ENCODE measurements around the gene MIB2. TPM values are rescaled to one million over a fixed set of nuclear protein-coding genes. Genes with fewer than 3 reads are reported as not detected.

Gene MIB2
- total RNA-seq, 1 donor from 2014 or later, result 49.6 TPM

DNA sequence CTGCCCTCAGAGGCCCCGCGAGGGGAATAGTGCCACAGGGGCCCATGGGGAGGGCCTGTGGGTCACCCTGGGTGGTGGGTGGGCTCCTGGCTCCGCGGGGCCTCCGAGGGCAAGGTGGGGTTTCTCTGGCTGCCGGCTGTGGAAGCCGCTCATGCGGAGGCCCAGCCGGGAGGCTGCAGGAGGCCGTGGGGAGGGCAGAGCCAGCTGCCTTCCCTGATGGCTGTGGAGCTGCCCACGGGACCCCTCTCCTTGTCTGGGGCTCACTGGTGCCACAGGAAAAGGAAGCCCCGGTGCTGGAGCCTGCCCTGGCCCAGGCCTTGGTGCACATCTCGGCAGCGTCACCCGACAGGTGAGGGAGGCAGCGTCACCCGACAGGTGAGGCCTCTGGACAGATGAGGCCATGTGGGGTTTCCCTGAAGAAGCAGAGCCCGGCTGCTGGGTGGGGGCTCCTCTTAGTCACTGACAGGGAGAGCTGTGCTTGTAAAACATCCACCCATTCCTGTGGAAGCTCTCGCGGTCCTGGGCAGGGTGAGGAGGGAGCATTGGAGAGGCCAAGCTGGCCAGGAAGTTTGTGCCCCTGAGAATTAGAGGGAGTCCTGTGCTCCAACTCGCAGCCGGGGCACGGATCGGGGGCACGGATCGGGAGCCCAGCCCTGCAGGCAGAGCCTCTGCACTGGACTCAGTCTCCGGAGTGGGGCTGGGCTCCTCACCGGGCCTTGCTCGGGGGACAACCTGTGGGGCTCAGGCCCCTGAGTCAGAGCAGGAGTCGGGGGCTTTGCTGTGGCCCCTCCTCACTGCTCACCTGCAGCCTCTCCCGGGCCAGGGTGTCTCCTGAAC is 6.1 kb downstream of the MIB2 start:
- Histone ChIP-seq H3K4me1 (ENCODE audit: control insufficient read depth in 3 of 3, insufficient read depth in 3 of 3, low read length in 3 of 3) (peaks cover 59 to 79% (median 77%) of the 10 kb centered on the region in 3 donors), H3K9me3 (ENCODE audit: control insufficient read depth in 3 of 3, low read length in 3 of 3) (no peaks in the 10 kb centered on the region)

DNA sequence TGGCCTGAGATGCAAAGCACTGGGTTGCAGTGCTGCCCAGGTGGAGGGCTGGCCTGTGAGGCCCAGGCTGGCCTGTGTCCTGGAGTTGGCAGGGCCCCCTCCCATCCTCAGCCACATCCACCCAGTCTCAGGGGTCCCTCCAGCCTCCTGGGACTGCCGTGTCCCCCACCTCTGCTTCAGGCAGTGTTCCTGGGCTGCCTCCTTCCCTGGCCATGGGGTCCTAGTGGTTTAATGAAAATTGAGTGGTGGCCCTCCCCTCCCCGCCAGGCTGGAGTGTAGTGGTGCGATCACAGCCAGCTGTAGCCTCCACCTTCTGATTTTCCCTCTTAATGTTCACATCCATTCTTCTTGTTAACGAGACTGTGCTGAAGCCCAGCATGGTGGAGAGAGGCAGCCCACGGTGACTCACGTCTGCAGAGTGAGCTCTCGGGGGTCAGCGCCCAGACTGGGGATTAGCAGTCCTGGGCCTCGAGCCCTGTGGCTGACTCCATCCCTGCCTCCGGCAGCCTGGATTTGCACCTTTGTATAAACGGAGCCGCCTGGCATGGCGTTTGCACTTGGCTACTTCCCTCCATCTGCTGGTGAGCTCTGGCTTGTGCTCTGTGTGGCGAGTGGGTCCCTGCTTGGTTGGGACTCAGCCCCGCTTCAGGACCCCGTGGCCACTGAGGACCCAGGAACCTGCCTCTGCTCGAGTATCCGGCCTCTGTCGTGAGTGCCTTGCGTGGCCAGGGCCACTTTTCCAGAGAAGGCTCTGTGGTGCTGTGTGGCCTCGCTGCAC is 6.9 kb downstream of the MIB2 start:
- no peaks in the 10 kb centered on the region for H3K27me3 ChIP-seq (ENCODE audit: control insufficient read depth in 3 of 3, insufficient read depth in 3 of 3, low read length in 3 of 3)
- peak overlapping the region; percentile 90 for H3K27ac ChIP-seq (ENCODE audit: low read depth, low read length)
- H3K9me3 ChIP-seq (ENCODE audit: control insufficient read depth in 3 of 3, low read length in 3 of 3), result no peaks in the 10 kb centered on the region
- peak overlapping the region in 2 of 3 donors; percentile 25 to 61 for H3K4me3 ChIP-seq (ENCODE audit: low read length in 3 of 3)
- H3K4me1 ChIP-seq (ENCODE audit: control insufficient read depth in 3 of 3, insufficient read depth in 3 of 3, low read length in 3 of 3), result peaks cover 51 to 71% (median 69%) of the 10 kb centered on the region in 3 donors
- peak overlapping the region; percentile 45 to 85 (median 65) for H3K9ac ChIP-seq (ENCODE audit: low read depth in 1 of 3, low read length in 3 of 3)
- peaks cover 24 to 33% (median 26%) of the 10 kb centered on the region in 3 donors for H3K36me3 ChIP-seq (ENCODE audit: control insufficient read depth in 3 of 3, insufficient read depth in 3 of 3, low read length in 3 of 3)

More for the DNA sequence above, 6.1 kb downstream of the MIB2 start:
- Histone ChIP-seq H3K36me3 (ENCODE audit: control insufficient read depth in 3 of 3, insufficient read depth in 3 of 3, low read length in 3 of 3) (peaks cover 20 to 30% (median 28%) of the 10 kb centered on the region in 3 donors), H3K27ac (ENCODE audit: low read depth, low read length) (peak overlapping the region; percentile 90), H3K9ac (ENCODE audit: low read depth in 1 of 3, low read length in 3 of 3) (peak overlapping the region; percentile 50 to 85 (median 65)), H3K27me3 (ENCODE audit: control insufficient read depth in 3 of 3, insufficient read depth in 3 of 3, low read length in 3 of 3) (no peaks in the 10 kb centered on the region), H3K4me3 (ENCODE audit: low read length in 3 of 3) (peak overlapping the region in 1 of 3 donors; percentile 56)

DNA sequence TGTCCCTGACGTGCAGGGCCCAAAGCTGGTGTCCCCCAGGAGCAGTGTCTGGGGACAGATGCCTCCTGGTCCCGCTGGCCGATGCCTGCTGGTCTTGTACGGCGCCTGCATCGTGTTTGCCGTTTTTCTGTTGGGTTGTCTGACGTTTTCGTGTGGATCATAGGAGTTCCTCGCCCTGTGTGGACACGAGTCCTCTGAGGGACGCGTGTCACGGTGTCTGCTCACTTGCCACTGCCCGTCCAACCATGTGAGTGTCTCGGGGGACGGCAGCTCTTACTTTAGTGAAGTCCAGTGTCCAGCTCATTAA is 7.4 kb downstream of the MIB2 start:
- Histone ChIP-seq H3K36me3 (ENCODE audit: control insufficient read depth in 3 of 3, insufficient read depth in 3 of 3, low read length in 3 of 3) (peaks cover 20 to 32% (median 27%) of the 10 kb centered on the region in 3 donors), H3K9me3 (ENCODE audit: control insufficient read depth in 3 of 3, low read length in 3 of 3) (no peaks in the 10 kb centered on the region), H3K4me3 (ENCODE audit: low read length in 3 of 3) (peak overlapping the region in 2 of 3 donors; percentile 25 to 61), H3K4me1 (ENCODE audit: control insufficient read depth in 3 of 3, insufficient read depth in 3 of 3, low read length in 3 of 3) (peaks cover 46 to 65% (median 64%) of the 10 kb centered on the region in 3 donors), H3K27me3 (ENCODE audit: control insufficient read depth in 3 of 3, insufficient read depth in 3 of 3, low read length in 3 of 3) (no peaks in the 10 kb centered on the region), H3K9ac (ENCODE audit: low read depth in 1 of 3, low read length in 3 of 3) (peak overlapping the region in 2 of 3 donors; percentile 65 to 85), H3K27ac (ENCODE audit: low read depth, low read length) (peak overlapping the region; percentile 90)

- Histone ChIP-seq H3K27me3 (ENCODE audit: control insufficient read depth in 3 of 3, insufficient read depth in 3 of 3, low read length in 3 of 3) (no peaks in the 10 kb centered on the region), H3K36me3 (ENCODE audit: control insufficient read depth in 3 of 3, insufficient read depth in 3 of 3, low read length in 3 of 3) (peaks cover 21 to 33% (median 28%) of the 10 kb centered on the region in 3 donors), H3K9ac (ENCODE audit: low read depth in 1 of 3, low read length in 3 of 3) (peak overlapping the region in 2 of 3 donors; percentile 30 to 85), H3K9me3 (ENCODE audit: control insufficient read depth in 3 of 3, low read length in 3 of 3) (no peaks in the 10 kb centered on the region), H3K4me3 (ENCODE audit: low read length in 3 of 3) (no peak overlapping the region), H3K27ac (ENCODE audit: low read depth, low read length) (peak overlapping the region; percentile 90), H3K4me1 (ENCODE audit: control insufficient read depth in 3 of 3, insufficient read depth in 3 of 3, low read length in 3 of 3) (peaks cover 41 to 61% (median 59%) of the 10 kb centered on the region in 3 donors)
Observed at GRCh38 chr1:1623181-1623630, 7.9 kb downstream of the MIB2 start.

GRCh38 chr1:1623631-1624442 is 8.5 kb downstream of the MIB2 start:
- H3K4me1 ChIP-seq (ENCODE audit: control insufficient read depth in 3 of 3, insufficient read depth in 3 of 3, low read length in 3 of 3), result peaks cover 39 to 54% (median 53%) of the 10 kb centered on the region in 3 donors
- H3K9me3 ChIP-seq (ENCODE audit: control insufficient read depth in 3 of 3, low read length in 3 of 3), result no peaks in the 10 kb centered on the region
- peaks cover 19 to 37% (median 34%) of the 10 kb centered on the region in 3 donors for H3K36me3 ChIP-seq (ENCODE audit: control insufficient read depth in 3 of 3, insufficient read depth in 3 of 3, low read length in 3 of 3)
- H3K9ac ChIP-seq (ENCODE audit: low read depth in 1 of 3, low read length in 3 of 3), result no peak overlapping the region
- no peaks in the 10 kb centered on the region for H3K27me3 ChIP-seq (ENCODE audit: control insufficient read depth in 3 of 3, insufficient read depth in 3 of 3, low read length in 3 of 3)
- H3K27ac ChIP-seq (ENCODE audit: low read depth, low read length), result no peak overlapping the region
- H3K4me3 ChIP-seq (ENCODE audit: low read length in 3 of 3), result no peak overlapping the region

- H3K27me3 ChIP-seq (ENCODE audit: control insufficient read depth in 3 of 3, insufficient read depth in 3 of 3, low read length in 3 of 3), result no peaks in the 10 kb centered on the region
- no peak overlapping the region for H3K27ac ChIP-seq (ENCODE audit: low read depth, low read length)
- peaks cover 32 to 47% (median 47%) of the 10 kb centered on the region in 3 donors for H3K4me1 ChIP-seq (ENCODE audit: control insufficient read depth in 3 of 3, insufficient read depth in 3 of 3, low read length in 3 of 3)
- no peaks in the 10 kb centered on the region for H3K9me3 ChIP-seq (ENCODE audit: control insufficient read depth in 3 of 3, low read length in 3 of 3)
- peak overlapping the region in 1 of 3 donors; percentile 16 for H3K9ac ChIP-seq (ENCODE audit: low read depth in 1 of 3, low read length in 3 of 3)
- no peak overlapping the region for H3K4me3 ChIP-seq (ENCODE audit: low read length in 3 of 3)
- H3K36me3 ChIP-seq (ENCODE audit: control insufficient read depth in 3 of 3, insufficient read depth in 3 of 3, low read length in 3 of 3), result peaks cover 19 to 39% (median 34%) of the 10 kb centered on the region in 3 donors
Observed at GRCh38 chr1:1624443-1625403, 9.4 kb downstream of the MIB2 start.

DNA sequence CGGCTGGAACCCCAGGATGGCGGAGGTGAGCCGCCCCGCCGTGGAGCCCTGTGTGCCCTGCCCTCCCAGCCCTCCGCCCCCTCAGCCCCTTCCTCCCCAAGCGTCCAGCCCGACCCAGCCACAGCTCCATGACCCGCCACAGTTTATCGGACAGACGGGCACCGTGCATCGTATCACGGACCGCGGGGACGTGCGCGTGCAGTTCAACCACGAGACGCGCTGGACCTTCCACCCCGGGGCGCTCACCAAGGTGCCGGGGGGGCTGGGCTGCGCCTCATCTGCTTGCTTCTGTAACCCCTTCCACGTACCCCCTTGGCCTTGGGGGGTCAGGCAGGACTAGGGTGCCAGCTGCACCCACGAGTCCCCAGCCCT is 10.1 kb downstream of the MIB2 start:
- peaks cover 29 to 40% (median 40%) of the 10 kb centered on the region in 3 donors for H3K4me1 ChIP-seq (ENCODE audit: control insufficient read depth in 3 of 3, insufficient read depth in 3 of 3, low read length in 3 of 3)
- H3K4me3 ChIP-seq (ENCODE audit: low read length in 3 of 3), result no peak overlapping the region
- no peaks in the 10 kb centered on the region for H3K27me3 ChIP-seq (ENCODE audit: control insufficient read depth in 3 of 3, insufficient read depth in 3 of 3, low read length in 3 of 3)
- no peak overlapping the region for H3K27ac ChIP-seq (ENCODE audit: low read depth, low read length)
- no peaks in the 10 kb centered on the region for H3K9me3 ChIP-seq (ENCODE audit: control insufficient read depth in 3 of 3, low read length in 3 of 3)
- peaks cover 19 to 39% (median 34%) of the 10 kb centered on the region in 3 donors for H3K36me3 ChIP-seq (ENCODE audit: control insufficient read depth in 3 of 3, insufficient read depth in 3 of 3, low read length in 3 of 3)
- H3K9ac ChIP-seq (ENCODE audit: low read depth in 1 of 3, low read length in 3 of 3), result no peak overlapping the region

GRCh38 chr1:1625824-1626206 is 10.5 kb downstream of the MIB2 start:
- no peak overlapping the region for H3K9ac ChIP-seq (ENCODE audit: low read depth in 1 of 3, low read length in 3 of 3)
- H3K4me1 ChIP-seq (ENCODE audit: control insufficient read depth in 3 of 3, insufficient read depth in 3 of 3, low read length in 3 of 3), result peaks cover 25 to 36% (median 36%) of the 10 kb centered on the region in 3 donors
- no peaks in the 10 kb centered on the region for H3K27me3 ChIP-seq (ENCODE audit: control insufficient read depth in 3 of 3, insufficient read depth in 3 of 3, low read length in 3 of 3)
- H3K27ac ChIP-seq (ENCODE audit: low read depth, low read length), result no peak overlapping the region
- H3K9me3 ChIP-seq (ENCODE audit: control insufficient read depth in 3 of 3, low read length in 3 of 3), result no peaks in the 10 kb centered on the region
- peaks cover 19 to 39% (median 34%) of the 10 kb centered on the region in 3 donors for H3K36me3 ChIP-seq (ENCODE audit: control insufficient read depth in 3 of 3, insufficient read depth in 3 of 3, low read length in 3 of 3)
- H3K4me3 ChIP-seq (ENCODE audit: low read length in 3 of 3), result no peak overlapping the region
